Mucosa of descending colon (tissue), 3 donors: ENCODE results near the gene ROBO1. TPM values are rescaled to one million over a fixed set of nuclear protein-coding genes. Genes with fewer than 3 reads are reported as not detected.
A peak's percentile ranks its signal among the peaks of the same experiment; 100 is the strongest.

Experiments used
- ATAC-seq: fragments of 200-7000 bp; cut with Tn5 transposase; one replicate; pipeline ENCODE4 v1.9.1; 2020; ENCODE audit warnings: mild to moderate bottlenecking, moderate library complexity
- DNase-seq, 3 donors: peaks; one replicate each; pipeline ENCODE4 v3.0.0-alpha.2; 2020
- H3K36me3 ChIP-seq: fragments of 200-600 bp; one replicate; pipeline ENCODE4 v1.8.0; 2021; ENCODE audit warnings: low read depth, mild to moderate bottlenecking
- H3K4me1 ChIP-seq: fragments of 200-600 bp; one replicate; pipeline ENCODE4 v1.8.0; 2021; ENCODE audit warnings: low read depth, mild to moderate bottlenecking
- H3K4me3 ChIP-seq: fragments of 200-600 bp; one replicate; pipeline ENCODE4 v1.8.0; 2021; ENCODE audit warnings: mild to moderate bottlenecking
- H3K9me3 ChIP-seq: fragments of 200-600 bp; one replicate; pipeline ENCODE4 v1.8.0; 2021; ENCODE audit warnings: mild to moderate bottlenecking
- intact Hi-C, 2 donors: fragments of 100-400 bp; cut with DNase I in 1 of 2; cut with micrococcal nuclease in 1 of 2; formaldehyde crosslinking; loops; one replicate each; pipeline versions ENCODE4 v1.11.0 to v1.11.1; 2022; cut with DNase I, micrococcal nuclease
- total RNA-seq, 3 donors: library from RNA; stranded (reverse); fragmentation: NEBNext Ultra II Directional in 2 of 3; extraction: Animal tissue kit (Norgen Biotek cat#: 25700) in 2 of 3; gene quantifications; one replicate each; pipeline versions ENCODE4 v1.2.1 to v1.2.4, GENCODE V29; 2021 to 2023
- TF ChIP-seq, protein P1 (sequence below): fragments of 200-600 bp; IDR thresholded peaks from one replicate; pipeline ENCODE4 v1.8.0; 2022; ENCODE audit warnings: antibody characterized with exemption, mild to moderate bottlenecking
- donor health status: DM: no; HTN: no; CAD: no; lungs with moderate emphysema.
- donor health status: DM: no; HTN: no; CAD: no.
- donor health status: DM: no; HTN: yes; CAD: no.

Gene ROBO1
- total RNA-seq, 3 donors from 2014 or later: 4.3 to 22.7 (median 10.1) TPM

DNA sequence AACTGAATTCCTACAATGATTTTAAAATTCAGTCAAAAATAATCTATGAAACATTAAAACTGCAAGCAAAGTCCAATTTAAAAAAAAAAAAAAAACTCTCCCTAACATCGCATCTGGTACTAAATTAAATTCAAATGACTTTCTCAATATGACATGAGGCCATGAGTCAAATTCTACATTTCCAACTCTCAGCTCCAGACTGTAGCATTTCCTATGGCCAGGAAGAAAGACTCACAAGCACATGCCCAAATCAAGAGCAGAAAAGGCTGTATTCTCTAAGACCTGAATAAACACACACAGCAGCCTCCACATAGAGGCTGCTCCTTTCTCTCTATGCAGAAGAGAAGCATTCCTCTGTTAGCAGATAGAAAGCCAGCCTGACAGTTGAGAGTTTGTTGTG, 729.2 kb downstream of the ROBO1 start:
- TF ChIP-seq, protein P1, sequence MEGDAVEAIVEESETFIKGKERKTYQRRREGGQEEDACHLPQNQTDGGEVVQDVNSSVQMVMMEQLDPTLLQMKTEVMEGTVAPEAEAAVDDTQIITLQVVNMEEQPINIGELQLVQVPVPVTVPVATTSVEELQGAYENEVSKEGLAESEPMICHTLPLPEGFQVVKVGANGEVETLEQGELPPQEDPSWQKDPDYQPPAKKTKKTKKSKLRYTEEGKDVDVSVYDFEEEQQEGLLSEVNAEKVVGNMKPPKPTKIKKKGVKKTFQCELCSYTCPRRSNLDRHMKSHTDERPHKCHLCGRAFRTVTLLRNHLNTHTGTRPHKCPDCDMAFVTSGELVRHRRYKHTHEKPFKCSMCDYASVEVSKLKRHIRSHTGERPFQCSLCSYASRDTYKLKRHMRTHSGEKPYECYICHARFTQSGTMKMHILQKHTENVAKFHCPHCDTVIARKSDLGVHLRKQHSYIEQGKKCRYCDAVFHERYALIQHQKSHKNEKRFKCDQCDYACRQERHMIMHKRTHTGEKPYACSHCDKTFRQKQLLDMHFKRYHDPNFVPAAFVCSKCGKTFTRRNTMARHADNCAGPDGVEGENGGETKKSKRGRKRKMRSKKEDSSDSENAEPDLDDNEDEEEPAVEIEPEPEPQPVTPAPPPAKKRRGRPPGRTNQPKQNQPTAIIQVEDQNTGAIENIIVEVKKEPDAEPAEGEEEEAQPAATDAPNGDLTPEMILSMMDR: no peak
- Histone ChIP-seq H3K9me3 (no peaks in the 10 kb centered on the region), H3K36me3 (no peaks in the 10 kb centered on the region), H3K4me1 (no peaks in the 10 kb centered on the region), H3K4me3 (no peak overlapping the region)
- intact Hi-C loops: loop anchor here in 1 of 2 donors (10.0 kb wide), 1 partner anchor 384 kb away; no protein-coding TSS in a partner anchor
- DNase-seq (no peak), ATAC-seq (no peak)

DNA sequence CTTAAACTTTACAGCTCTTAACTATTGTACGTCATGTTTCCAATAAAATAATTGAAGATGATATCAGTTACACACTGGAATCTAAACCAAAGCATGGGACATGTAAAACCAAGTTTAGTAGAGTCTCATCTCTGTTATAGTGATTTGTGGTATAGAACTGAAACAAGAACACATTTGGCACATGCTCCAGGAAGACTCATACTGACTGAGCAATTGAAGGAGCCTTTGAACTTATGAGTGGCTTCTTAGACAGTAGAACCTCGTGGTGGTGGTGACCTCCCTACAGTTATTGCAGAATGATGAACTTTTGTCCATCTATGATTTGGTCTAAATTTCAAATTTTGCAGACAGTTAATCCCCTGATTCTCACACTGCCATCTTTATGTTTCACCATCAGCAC, 729.7 kb downstream of the ROBO1 start:
- ATAC-seq (no peak), DNase-seq (no peak)
- no peak overlapping the region for H3K4me3 ChIP-seq
- H3K4me1 ChIP-seq: no peaks in the 10 kb centered on the region
- H3K36me3 ChIP-seq: no peaks in the 10 kb centered on the region
- TF ChIP-seq, protein P1: no peak
- H3K9me3 ChIP-seq: no peaks in the 10 kb centered on the region
- intact Hi-C loops: loop anchor here in 1 of 2 donors (10.0 kb wide), 1 partner anchor 383 kb away; no protein-coding TSS in a partner anchor

DNA sequence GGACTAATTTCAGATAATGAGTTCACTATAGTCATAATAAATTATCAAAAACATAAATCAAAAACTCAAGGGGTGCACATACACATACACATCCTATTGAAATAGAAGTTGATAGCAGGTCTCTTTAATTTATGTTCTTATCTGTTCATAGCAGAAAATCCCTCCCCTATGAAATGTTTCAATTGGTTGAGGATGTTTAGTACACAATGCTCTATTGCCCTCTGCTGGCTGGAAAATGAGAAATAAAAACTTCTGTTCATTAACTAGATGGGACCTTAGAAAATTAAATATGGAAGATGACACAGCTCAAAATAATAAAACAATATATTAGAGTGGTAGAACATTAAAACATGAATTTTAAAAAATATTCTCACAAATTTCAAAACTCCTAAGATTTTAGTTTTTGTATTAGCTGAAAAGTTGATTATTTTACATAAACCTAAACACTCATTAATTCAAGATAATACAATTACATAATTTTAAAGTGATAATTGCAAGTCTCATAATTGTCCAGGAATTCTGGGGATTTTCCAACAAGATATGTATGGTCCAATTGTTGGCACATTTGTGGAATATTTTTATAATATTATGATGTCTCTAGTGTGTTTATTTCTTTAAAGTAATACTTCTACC, 735.0 kb downstream of the ROBO1 start:
- Histone ChIP-seq H3K4me1 (no peaks in the 10 kb centered on the region), H3K36me3 (no peaks in the 10 kb centered on the region), H3K4me3 (no peak overlapping the region), H3K9me3 (no peaks in the 10 kb centered on the region)
- intact Hi-C loops: loop anchor here (5.0 to 10.0 kb wide), 2 partner anchors 376 to 378 kb away; no protein-coding TSS in a partner anchor
- no peak for ATAC-seq
- peak in 1 of 3 donors; percentile 34 for DNase-seq
- TF ChIP-seq, protein P1: no peak

DNA sequence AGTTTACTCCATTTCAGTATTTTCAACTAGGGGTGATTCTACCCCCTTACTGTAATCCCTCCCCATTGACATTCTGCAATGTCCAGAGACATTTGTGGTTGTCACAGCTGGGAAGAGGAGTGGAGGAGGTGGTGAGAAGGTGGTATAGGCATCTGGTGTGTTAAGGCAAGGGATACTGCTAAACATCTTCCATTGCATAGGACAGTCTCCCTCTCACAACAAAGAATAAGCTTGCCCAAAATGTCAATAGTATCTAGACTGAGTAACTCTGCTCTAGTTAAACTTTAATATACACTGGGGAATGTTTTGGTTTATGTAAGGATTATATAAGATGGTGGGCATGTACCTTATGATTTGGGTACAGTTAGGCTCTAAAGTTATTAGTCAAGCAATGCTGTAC, 737.6 kb downstream of the ROBO1 start:
- TF ChIP-seq, protein P1: no peak
- no peaks in the 10 kb centered on the region for H3K36me3 ChIP-seq
- no peak overlapping the region for H3K4me3 ChIP-seq
- no peaks in the 10 kb centered on the region for H3K9me3 ChIP-seq
- no peaks in the 10 kb centered on the region for H3K4me1 ChIP-seq
- intact Hi-C loops: loop anchor here (5.0 to 10.0 kb wide), 2 partner anchors 373 to 375 kb away; no protein-coding TSS in a partner anchor
- DNase-seq: no peak
- no peak for ATAC-seq

DNA sequence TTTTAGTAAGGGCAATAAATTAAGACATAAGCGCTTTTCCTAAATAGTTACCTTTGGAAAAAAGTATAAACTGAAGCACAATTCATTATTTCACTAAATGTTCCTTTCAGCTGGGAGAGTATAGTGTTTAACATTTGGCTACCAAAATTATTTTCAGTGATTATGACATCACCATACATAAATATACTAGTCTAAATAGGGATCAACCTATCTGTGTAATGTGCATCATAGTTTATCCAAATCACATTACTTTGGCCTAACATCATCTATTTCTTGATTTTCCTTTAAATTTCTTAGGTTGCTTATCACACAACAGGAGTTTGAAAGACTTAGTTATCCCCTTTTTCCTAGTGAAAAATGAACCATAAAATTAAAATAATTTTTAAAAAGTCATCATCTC, 738.9 kb downstream of the ROBO1 start:
- DNase-seq: no peak
- Histone ChIP-seq H3K4me3 (no peak overlapping the region), H3K9me3 (no peaks in the 10 kb centered on the region), H3K36me3 (no peaks in the 10 kb centered on the region), H3K4me1 (no peaks in the 10 kb centered on the region)
- TF ChIP-seq, protein P1: no peak
- no peak for ATAC-seq
- intact Hi-C loops: no loop called here
